Central memory CD4-positive, alpha-beta T cell (primary cell): ENCODE measurements around the gene OBP2A.
"Not testable (repeated sequence)": the region's sequence is repeated elsewhere in the genome, so short reads cannot be mapped to it uniquely, and the experiment has no call there.

Source experiments
- DNase-seq: peaks from one replicate; pipeline ENCODE4 v3.0.0; 2022

OBP2A gene

DNA sequence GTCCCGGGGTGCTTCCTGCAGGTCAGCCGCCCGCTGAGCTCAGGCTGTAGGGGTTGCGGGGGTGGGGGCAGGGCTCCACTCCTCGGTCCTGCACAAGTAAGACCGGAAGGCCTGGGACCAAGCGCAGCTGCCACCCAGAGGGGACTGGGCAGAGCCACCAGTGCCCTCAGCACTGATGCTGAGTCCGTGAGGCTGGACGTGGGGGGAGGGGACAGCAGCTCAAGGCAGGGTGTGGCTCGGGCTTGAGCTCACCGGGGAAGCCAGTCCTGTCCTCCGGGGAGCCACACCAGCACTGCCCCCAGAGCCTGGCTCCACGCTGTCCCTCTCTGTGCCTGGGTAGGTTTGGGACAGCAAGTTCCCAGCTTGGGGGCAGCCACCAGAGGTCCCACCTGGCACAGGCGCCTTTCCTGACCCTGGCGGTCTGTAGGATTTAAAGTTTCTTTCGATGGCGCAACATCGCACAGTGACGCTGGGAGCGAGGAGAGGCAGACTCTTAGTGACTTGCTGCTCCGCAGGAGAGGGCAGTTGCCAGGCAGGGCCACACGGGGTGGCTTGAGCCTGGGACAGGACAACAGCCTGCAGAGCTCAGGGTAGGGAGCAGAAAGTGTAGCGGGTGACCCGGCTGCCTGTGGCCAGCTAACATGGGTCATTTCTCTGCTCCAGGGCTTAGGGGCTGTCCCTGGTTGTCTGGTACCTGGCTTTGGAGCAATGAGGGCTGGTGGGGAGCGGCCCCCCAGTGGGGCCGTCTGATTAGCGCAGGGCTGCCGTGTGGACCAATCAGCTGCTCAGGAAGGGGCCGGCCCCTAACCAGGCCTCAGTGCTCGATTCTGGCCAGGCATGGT lies 19.0 kb upstream of the OBP2A start:
- DNase-seq: no peak

DNA sequence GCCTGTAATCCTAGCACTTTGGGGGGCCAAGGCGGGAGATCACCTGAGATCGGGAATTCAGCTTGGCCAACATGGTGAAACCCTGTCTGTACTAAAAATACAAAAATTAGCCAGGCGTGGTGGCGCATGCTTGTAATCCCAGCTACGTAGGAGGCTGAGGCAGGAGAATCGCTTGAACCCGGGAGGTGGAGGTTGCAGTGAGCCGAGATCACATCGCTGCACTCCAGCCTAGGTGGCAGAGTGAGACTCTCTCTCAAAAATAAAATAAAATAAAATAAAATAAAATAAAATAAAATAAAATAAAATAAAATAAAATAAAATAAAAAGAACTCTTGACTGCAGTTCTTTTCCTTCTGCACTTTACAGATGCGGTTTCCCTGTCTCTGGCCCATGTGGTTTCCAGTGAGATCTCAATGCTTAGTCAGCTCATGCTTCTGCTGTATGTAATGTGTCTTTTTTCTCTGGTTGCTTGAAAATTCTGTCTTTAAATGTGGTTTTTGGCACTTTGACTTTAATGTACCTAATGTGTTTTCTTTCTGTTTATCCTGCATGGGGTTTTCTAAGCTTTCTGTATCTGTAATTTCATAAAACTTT lies 17.0 kb upstream of the OBP2A start:
- not testable (repeated sequence) for DNase-seq

DNA sequence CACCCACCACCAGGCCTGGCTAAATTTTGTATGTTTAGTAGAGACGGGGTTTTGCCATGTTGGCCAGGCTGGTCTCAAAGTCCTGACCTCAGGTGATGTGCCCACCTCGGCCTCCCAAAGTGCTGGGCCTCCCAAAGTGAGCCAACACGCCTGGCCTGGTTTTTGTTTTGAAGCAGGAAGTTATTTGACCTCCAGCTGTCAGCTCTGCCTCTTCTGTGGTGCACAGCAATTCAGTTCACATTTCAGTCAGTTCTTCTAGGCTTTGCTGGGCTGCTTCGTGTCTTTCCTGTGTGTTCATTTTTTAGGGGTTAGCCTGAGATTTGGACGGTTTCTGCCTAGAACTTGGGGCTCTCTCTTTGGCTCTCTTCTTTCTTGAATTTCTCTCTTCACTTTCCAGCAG lies 15.8 kb upstream of the OBP2A start:
- no peak for DNase-seq

DNA sequence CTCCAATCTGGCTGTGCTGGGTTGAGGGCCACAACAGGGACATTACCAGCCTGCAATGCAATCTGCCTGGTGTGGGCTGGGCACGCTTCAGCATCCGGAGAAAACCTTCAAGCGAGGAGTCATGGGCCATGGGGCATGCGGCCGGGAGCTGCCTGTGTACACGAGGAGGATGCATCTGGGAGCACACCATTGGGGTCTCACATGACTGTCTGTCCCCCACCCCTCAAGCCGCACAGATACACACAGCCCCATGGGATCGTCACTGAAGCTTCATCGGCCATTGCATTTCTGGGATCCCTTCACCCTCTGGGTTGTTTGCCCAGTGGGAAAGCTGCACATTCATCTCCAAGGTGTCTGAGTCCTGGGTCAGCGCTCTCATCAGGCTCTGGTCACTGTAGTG lies 14.8 kb upstream of the OBP2A start:
- DNase-seq: no peak

DNA sequence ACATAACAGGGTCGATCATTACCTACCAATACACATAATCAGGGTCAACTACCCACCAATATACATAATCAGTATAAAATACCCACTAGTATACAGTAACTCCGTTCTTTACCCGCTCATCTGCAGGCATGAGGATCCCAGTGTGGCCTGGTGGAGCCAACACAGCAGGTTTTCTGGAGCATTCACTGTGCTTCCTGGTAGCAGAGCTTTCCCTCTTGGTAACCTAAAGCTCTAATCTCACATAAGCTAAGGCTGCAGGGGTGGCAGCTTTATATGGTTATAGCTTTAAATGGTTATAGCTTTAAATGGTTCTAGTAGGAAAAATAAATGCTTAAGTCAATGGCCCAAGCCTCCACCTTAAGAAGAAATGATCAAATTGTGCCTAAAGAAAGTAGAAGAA lies 12.8 kb upstream of the OBP2A start:
- no peak for DNase-seq

DNA sequence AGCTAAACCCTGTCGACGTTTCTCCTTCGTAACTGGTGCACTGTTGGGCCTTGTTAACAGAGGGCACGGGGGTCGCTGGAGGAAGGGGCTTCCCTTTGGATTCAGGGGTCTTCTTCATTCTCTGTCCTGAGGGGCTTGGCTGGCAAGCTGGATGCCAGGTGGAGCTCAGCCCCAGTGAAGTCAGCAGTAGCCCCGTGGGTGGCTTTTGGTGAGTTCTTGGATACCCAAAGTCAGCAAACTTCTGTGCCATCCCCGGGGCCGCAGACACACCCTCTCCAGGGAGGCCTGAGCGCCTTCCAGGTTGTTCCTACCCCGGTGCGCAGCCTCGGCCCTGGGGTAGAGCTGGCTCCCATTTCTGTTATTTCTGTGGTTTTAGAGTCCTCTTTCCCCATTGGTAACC lies 12.3 kb upstream of the OBP2A start:
- no peak for DNase-seq

DNA sequence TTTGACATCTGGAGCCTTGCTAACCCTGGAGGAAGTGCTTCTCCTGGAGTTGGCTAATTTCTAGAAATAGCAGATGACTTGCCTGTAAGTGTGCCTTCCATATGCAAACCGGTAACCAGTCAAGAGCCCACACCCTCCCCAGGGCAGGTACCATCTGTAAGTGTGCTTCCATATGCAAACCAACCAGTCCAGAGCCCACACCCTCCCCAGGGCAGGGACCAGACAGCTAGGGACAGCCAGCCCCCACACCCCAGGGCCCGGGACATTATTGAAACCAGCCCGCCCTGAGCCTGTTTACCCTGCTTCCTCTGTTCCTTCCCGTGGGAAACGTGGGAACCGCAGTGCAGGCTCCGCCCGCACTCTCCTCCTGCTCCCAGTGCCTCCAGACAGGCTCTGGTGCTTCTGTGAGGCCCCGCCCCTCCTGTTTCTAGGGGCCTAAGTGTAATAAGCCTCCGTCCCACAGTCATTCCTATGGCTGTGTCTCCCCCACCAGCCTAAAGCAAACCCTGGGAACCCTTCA lies 11.7 kb upstream of the OBP2A start:
- not testable (repeated sequence) for DNase-seq

DNA sequence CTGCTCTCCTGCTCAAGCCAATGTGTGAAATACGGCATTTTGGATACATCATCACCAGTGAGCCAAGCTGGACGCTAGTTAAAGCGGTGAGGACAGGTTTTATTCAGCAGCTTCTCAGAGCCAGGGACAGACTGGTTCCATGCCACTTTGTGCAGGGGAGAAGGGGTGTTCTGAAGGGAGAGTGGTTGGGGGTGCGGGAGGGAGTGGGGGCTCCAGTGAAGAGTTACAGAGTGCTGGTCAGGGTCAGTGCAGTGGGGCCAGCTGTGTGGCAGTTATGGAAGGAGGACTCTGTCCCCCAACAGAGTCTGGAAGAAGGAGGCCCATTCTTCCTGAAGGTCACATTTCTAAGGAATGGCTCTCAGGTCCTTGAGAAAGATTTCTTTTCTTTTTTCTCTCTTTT lies 11.1 kb upstream of the OBP2A start:
- DNase-seq: not testable (repeated sequence)

DNA sequence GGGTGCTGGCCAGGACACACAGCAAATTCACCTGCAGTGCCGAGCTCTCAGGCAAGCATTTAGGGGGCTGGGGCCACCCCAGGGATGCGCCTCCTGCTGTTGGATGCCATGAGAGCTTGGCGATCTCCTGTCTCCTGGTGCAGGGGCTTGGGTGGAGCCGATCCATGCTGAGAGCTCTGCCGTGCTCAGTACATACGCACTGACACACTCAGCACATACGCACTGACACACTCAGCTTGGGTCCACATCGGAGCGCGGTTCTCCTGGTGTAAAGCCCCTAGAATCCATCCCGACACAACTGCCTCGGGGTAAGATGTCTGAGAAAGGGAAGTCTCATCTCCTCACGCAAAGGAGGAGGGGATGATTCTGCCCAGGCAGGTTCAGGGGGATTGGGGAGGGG lies 10.3 kb upstream of the OBP2A start:
- not testable (repeated sequence) for DNase-seq

DNA sequence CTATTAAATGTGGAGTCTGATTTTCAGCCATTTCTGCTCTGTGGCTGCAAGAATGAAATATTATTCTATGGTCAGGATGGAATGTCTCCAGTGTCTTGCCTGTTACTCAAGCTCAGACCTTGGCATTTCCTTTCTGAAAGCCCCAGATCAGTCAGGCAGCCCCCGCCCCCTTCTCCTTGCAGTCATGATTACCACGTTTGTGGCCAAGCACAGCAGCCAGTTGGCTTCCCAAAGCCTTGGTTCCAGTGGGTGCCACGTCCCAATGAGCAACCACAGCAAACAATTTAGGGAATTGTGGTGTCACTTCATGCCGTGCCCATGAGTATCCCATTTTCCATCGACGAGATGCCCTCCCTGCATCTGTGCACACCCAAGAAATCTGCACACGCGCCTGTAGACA lies 9.7 kb upstream of the OBP2A start:
- no peak for DNase-seq

DNA sequence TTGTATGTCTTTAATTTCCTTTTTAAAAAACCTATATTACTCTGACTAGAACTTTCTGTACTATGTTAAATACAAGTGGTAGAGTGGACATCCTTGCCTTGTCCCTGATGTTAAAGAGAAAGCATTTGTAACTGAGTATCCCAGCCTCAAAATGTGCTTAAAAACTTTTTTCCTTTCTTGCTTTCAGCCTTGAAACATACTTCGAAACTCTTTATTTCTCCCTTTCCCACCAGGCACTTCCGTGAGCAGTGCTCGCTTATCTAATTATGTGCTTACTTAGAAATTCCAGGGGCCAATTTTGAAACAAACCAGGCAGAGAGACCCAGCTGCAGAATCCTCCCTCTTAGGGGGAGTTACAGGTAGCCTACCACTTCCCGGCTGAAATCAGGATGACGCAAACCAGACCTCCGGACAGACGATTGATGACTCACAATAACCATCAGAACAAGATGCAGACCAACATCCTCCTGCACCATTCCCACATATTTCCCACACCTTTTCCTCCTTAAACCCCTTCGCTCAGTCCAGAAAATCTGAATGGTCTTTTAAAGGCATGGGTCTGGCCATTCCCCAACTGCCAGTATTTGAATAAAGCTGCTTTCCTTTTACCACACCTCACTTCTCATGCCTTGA lies 2.5 kb upstream of the OBP2A start:
- not testable (repeated sequence) for DNase-seq

DNA sequence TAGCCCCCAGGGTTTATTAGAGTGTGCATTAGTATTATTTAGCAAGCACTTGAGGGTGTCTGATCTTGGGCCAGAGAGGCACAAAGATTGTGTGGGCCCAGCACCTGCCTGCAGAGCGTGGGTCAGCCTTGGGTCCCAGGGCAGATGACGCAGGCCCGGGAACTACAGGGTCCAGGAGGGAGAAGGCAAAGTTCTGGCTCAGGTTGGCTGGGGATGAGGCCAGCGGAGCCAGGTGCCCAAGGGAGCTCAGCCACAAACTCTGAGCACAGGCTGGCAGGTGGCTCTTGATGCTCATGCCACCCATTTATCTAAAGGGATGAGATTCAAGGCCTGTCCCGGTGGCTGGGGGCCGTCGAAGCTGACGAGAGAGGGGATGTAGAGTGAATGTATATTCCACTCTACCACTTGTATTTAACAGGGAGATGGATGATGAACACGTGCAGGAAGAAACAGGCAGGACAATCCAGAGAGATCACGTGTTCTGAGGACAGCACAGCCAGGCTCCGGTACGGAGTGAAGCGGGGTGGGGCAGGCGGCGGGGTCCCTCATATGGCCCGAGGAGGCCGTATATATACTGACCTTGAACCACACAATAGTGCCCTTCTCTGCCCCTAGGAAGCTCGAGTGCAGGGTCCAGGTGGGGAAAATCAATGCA lies 818 bp upstream of the OBP2A start:
- no peak for DNase-seq

DNA sequence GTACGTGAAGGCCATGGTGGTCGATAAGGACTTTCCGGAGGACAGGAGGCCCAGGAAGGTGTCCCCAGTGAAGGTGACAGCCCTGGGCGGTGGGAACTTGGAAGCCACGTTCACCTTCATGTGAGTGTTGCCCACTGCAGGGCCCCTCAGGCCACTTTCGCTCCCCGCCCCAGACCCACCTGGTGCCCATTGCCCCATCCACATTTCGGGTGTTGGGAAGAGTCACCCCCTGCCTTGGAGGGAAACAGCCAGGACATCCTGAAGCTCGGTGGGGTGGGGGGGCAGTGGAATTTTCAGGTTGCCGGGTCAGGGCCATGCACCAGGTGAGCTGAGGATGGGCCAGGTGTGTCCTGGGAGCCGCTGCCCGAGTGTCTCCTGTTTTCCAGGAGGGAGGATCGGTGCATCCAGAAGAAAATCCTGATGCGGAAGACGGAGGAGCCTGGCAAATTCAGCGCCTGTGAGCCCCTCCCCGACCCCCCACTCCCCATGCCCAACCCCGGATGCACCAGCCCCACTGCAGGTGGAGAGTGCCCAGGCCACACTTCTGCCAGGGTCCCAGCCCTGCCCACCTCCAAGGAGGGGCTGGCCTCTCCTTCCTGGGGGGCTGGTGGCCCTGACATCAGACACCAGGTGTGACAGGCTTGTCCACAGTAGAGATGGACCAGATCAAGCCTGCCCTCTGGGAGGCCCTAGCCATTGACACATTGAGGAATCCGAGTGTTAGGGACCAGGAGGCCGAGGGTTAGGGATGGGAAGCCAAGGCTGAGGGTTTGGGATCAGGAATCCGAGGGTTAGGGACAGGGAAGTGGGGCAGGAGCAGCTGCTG lies 1.1 kb downstream of the OBP2A start:
- DNase-seq: not testable (repeated sequence)

DNA sequence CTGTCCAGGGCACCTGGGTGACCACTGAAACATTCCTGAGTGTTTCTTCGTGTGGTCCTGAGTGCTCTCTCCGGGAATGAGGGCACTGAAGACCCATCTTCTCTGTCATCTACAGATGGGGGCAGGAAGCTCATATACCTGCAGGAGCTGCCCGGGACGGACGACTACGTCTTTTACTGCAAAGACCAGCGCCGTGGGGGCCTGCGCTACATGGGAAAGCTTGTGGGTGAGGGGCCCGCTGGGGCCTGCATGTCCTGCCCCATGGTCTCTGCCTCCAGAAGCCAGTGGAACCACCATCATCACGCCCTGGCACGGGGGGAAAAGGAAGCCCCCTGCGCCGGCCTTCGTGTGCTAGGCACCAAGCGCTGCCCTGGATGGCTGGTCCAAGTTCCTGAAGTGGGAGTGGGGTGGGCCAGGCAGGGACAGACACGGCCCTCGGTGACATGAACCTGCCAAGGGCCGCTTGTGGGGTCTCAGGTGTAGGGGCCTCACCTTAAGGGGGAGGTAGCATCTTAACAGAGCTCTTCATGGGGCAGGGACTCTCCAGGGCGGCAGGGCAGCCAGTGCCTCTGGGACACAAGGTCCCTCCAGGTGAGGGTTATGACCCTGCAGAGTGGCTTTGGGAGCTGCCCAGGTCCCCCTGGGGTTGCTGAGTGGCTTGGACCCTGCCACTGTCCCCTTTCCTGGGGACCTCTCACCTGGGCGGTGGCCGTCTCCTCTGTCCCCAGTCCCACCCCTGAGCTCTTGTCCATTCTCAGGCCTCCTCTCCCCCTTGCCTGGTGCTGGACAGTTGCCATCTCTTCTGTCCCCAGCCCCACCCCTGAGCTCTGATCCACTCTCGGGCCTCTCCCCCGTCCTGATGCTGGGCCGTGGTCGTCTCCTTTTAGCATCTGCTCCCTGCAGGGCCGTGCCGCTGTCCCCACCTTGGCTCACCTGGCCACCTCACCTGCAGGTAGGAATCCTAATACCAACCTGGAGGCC lies 2.1 kb downstream of the OBP2A start:
- no peak for DNase-seq

DNA sequence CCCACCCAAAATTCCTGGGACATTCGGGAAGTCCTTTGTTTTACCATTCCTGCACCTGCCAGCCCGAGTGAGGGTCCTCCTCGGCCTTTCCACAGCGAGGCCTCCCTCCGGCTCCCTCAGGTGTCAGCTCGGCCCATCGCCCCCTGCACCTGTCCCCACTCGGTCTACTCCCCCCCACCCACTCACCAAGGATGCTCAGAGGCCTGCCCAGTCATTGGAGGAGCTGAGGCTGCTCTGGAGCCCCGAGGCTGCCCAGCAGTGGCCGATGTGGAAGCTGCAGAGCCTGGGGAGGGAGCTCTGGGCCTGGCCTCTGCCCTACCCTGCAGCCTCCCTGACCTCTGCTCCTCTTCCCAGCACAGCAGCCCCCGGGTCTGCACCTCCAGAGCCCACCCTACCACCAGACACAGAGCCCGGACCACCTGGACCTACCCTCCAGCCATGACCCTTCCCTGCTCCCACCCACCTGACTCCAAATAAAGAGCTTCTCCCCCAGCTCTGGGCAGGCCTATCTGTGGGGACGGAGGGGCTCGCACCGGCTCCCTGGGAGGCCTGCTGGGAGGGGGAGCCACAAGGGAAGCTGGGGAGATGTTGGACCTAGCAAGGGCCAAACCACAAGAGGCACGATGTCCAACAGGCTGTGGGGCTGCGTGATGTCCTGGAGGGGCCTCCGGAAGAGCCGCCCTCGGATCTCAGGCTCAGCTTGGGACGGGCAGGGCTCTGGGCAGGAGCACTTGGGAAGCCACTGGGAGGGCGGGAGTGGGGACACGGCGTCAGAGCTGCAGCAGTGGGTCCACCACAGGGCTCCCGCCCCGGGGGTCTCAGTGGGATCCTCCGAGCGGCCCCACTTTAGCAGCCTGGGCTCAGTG lies 3.8 kb downstream of the OBP2A start:
- DNase-seq: not testable (repeated sequence)

DNA sequence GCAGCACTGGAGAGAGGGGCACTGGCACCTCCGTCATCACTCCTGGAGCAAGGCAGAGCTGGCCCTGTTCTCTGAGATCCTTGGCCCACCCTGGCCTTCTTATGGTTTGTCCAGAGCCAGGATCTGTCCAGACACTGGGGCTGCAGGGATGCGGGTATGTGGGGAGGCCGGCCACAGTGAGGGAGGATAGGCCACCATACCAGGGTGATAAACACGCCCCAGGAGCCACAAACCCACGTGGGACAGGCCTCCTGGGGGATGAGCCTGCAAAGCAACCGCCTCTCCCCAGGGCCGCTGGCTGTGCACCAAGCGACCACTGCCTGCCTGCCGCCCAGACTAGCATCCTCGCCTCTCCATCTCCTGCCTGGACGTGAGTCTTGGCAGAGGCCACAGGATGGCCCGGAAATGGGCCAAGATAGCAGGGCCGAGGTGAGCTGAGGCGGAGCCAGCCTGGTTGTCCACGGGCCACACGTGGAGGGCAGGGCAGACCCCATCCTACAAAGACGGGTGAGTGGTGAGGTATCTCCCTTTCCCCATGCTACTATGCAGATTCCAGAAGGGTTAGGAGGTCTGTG lies 4.5 kb downstream of the OBP2A start:
- no peak for DNase-seq

DNA sequence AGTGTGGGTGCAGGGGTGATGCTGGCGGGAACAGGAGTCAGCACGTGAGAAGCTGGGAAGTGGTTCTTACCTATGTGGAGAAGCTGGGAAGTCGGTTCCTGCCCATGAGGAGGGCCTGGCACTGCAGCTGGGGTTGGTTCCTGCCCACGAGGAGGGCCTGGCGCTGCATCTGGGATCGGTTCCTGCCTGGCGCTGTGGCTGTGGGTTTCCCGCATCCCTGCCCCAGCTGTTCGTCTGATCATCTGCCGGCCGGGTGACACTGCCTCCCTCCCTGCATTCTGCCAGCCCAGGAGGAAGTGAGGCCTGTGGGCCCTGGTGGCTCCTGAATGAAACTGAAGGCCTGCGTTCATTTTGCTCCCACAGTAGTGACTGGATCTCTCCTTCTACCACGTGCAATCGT lies 5.1 kb downstream of the OBP2A start:
- DNase-seq: no peak

DNA sequence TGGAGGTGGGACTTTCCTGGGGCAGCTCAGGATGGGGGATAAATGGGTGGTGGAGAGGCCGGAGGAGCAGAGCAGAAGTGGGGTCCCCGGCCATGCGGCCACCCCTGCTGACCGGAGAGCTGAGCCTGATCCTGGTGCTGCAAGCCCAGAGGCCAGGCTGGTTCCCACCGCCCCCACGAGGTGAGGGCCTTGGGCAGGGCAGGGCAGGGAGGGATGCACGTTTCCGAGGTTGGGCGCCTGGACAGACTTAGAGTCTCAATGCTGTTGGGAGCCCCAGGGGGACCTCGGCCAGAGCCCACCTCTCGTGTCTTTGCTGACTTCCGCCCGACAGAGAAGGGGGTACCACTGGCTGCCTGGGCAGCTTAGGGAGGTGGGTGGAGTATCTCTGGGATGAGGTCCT lies 5.5 kb downstream of the OBP2A start:
- DNase-seq: no peak

DNA sequence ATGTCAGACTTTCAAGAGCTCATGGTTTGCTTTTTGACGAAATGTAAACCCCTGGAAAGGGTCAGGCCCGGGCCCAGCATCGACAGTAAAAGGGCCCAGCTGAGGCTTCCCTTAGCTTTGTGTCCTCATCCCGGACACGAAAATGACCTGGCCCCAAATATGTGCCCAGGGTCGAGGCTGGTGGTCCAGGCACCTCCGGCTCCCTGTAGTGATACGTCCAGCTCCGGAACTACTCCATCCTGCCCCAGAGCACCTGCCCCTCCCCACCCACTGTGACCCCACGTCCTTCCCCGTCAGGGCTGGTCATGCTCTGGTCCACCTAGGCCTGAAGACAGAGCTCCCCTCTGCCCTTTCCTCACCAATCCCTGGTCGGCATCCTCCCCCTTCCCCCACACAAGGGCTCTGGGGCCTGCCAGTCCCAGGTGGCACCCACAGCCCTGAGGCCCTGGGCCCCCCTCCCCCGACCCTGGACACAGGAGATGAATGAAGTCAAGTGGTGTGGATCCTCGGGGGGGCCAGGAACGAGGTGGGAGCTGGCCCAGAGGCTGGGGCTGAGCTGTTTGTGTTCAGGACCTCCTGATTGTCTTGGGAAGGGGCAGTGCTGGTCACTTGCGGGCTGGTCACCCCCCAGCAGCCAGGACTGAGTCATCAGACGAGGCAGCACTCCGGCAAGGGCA lies 6.2 kb downstream of the OBP2A start:
- DNase-seq: no peak
